ENCODE data around the gene KIAA1958.
"Not testable (repeated sequence)": the region's sequence is repeated elsewhere in the genome, so short reads cannot be mapped to it uniquely, and the experiment has no call there.

KIAA1958 gene

GRCh38 chr9:112663681-112664080, 177.1 kb downstream of the KIAA1958 start:
- no peak for DNase-seq (ENCODE audit: low read depth in 2 of 2)

DNA sequence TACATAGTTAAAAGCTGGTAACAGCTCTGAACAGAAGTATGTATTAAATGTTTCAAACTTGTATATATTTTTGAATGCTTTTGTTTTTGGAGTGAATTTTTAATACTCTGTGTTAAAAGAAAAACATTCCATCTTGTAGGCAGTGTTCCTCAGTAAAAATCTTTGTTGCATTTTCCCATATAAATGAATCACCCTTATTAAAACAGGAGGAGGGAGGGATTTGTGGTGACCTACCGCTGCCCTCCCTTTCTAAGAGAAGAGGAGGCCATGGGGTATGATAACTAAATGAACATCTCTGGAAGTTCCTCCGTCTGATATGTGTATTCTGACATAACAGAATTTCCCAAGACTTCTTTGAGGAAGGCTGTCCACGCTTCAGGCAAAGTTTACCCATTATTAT, 177.9 kb downstream of the KIAA1958 start:
- DNase-seq (ENCODE audit: low read depth in 2 of 2), result no peak

GRCh38 chr9:112665347-112665746, 178.7 kb downstream of the KIAA1958 start:
- DNase-seq (ENCODE audit: low read depth in 2 of 2), result peak in 1 of 2 experiments; percentile 10

DNA sequence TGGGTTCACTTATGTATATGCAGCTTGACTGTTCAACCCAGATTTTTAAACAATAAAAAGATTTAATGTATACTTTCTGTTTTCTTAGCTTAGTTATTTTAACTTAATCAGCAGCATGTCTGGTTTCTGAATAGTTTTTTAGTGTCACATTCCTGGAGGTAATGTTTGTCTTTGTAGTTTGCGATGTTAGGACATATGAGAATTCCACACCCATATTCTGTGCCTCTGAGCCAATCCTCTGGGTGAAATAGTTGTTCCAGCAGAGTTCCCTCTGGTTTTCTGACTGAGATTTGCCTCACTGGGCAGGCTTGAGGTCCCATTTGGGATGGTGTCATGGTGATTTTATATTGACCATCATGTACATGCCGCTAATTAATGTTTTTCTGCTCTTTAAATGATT, 182.7 kb downstream of the KIAA1958 start:
- DNase-seq (ENCODE audit: low read depth in 2 of 2), result no peak

DNA sequence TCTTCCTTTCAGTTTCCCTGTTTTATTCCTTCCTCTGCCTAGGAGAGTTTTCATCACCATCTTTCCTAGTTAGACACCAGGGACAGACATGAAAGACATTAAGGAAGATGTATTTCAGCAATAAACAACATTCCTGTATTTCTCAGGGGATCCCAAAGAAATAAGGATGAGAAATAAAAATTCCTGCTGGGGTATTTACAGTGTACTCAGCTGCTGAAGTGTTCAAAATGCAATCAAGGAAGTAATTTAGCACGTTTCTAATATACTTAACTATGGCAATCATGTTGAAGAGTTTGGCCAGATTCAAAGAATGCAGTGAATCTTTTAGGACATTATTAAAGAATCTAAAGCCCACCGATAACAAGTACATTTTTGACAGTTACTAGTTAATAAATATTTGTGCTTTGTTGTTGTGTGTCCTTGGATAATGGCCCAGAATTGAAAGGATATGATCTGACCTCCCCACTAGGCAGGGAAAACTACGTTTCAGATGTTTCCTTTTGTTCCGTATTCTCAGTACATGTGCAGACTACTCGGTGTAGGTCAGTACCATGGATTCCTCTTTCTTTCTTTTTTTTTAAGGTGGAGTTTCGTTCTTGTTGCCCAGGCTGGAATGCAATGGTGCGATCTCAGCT, 184.5 kb downstream of the KIAA1958 start:
- DNase-seq (ENCODE audit: low read depth in 2 of 2), result no peak

DNA sequence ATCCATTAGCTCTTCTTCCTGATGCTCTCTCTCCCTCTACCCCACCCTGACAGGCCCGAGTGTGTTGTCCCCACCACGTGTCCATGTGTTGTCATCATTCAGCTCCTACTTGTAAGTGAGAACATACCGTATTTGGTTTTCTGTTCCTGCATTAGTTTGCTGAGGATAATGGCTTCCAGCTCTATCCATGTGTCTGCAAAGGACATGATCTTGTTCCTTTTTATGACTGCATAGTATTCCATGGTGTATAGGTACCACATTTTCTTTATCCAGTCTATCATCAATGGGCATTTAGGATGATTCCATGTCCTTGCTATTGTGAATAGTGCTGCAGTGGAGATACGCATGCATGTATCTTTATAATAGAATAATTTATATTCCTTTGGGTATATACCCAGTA, 186.6 kb downstream of the KIAA1958 start:
- DNase-seq (ENCODE audit: low read depth in 2 of 2), result not testable (repeated sequence)

DNA sequence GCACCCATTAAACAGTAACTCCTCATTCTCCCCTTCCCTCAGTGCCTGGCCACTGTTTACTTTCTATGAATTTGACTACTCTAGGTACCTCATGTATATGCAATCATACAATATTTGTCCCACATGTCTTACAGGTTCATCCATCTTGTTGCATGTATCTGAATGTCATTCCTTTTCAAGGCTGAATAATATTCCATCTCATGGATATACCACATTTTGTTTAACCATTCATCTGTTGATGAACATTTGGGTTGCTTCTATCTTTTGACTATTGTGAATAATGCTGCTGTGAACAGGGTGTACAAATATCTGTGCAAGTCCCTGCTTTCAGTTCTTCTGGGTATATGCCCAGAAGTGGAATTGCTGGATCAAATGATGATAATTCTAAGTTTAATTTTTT, 190.4 kb downstream of the KIAA1958 start:
- no peak for DNase-seq (ENCODE audit: low read depth in 2 of 2)

DNA sequence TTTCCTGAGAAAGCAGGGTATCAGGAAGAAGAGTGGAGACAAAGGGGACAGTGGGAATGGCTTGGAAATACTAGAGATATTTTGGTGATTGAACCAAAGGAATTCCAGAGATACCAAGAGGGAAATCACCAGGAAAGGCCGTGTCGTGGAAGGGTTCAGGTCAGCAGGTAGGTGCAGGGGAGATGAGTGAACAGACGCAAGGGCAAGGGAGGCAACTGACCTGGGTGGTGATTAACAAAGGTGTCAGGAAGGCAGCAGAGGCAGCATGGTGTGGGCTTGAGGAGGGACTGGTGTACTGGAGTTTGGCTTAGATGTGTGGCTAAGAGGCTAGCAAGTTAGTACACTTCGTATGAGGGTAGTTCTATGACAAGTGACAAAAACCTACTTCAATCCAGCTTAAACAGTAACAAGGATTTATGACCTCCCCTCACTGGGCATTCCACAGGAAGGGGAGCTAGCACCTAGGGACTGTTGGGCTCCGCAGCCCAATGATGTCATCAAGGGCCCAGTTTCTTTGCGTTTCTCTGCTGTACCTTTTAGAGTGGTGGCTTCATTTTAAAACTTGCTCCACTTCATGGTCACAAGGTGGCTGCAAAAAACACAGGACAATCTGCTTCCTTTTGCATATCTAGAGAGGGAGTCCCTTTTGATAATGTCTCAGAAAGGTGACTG, 194.2 kb downstream of the KIAA1958 start:
- DNase-seq (ENCODE audit: low read depth in 2 of 2), result no peak

GRCh38 chr9:112689161-112689740, 202.6 kb downstream of the KIAA1958 start:
- DNase-seq (ENCODE audit: low read depth in 2 of 2), result no peak

- DNase-seq (ENCODE audit: low read depth in 2 of 2), result no peak
Measured at GRCh38 chr9:112694706-112695555, 208.3 kb downstream of the KIAA1958 start.

DNA sequence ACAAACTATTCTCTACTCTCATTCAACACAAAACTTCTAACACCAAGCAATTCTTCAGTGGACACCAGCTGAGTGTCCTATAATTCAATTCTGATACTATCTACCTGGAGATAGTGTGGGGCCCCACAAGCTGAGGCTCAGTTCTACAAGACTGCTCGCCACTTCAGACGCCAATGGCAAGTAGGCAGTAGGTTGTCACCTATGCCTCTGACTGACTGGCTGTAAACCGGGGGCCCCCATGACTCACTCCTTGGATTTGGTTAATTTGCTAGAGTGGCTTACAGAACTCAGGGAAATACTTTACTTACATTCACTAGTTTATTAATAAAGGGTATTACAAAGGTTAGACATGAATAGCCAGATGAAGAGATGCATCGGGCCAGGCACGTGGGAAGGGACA, 209.8 kb downstream of the KIAA1958 start:
- no peak for DNase-seq (ENCODE audit: low read depth in 2 of 2)

DNA sequence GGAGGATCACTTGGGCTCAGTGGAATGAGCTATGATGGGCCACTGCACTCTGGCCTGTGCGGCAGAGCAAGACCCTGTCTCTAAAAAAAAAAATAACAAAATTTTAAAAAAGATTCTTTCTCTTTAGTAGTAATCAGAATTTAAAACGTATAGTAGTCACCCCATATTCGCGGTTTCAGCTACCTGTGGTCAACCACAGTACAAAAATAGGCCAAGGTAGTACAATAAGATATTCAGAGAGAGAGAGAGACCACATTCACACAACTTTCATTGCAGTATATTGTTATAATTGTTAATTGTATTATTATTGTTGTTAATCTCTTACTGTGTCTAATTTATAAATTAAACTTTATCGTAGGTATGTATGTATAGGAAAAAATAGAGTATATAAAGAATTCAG, 212.6 kb downstream of the KIAA1958 start:
- DNase-seq (ENCODE audit: low read depth in 2 of 2), result no peak

DNA sequence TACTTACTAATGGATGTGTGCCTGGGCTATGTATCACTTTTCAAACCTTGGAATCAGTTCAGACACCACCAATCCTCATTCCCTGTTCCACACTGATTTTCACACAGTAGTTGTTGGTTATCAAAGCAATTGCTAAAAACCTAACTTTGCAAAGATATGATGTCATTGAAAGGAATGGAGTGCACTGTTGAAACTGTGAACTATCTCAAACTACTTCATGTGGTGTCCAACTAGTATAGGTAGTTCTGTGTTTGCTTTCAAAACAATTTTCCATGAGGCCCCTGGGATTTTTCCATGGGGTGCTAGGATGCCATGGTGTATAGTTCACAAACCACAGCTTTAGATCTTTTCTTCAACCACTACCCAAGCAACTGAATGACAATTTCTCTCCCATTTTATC, 213.5 kb downstream of the KIAA1958 start:
- no peak for DNase-seq (ENCODE audit: low read depth in 2 of 2)

DNA sequence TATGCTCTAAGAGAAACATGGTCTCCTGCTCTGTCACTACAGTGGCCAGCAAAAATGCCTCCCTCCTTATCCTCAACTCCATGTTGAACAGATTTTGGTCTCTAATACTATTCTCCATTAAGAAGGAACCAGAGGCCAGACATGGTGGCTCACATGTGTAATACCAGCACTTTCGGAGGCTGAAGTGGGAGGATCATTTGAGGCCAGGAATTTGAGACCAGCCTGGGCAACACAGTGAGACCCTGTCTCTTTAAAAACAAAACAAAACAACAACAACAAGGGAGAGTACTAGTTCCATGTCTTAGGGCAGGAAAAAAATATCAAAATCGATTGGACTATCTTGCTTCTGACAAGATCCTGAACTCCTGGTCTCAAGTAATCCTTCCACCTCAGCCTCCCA, 216.7 kb downstream of the KIAA1958 start:
- no peak for DNase-seq (ENCODE audit: low read depth in 2 of 2)

DNA sequence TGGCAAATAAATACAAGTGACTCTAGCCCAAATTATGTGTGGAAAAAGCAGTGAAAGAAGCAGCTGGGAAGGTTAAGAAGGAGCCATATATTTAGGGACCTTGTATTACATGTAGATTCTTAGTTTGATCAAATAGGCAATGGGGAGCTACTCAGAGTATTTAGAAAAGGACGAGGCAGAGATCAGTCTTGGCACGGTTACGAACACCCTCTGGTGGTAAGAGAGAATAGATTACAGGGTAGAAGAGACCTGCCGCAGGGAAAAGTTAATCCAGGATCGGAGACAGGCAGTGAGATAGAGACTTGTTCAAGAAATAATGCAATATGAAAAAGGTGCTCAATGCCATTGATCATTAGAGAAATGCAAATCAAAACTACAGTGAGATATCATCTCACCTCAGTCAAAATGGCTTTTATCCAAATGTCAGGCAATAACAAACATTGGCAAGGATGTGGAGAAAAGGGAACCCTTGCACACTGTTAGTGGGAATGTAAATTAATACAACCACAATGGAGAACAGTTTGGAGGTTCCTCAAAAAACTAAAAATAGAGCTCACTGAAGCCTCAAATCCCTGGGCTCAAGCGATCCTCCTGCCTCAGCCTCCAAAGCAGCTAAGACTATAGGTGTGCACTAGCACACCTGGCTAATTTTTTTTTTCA, 219.3 kb downstream of the KIAA1958 start:
- peak; percentile 35 to 46 for DNase-seq (ENCODE audit: low read depth in 2 of 2)

GRCh38 chr9:112711050-112711689, 224.5 kb downstream of the KIAA1958 start:
- no peak for DNase-seq (ENCODE audit: low read depth in 2 of 2)

- DNase-seq (ENCODE audit: low read depth in 2 of 2), result no peak
Measured at GRCh38 chr9:112712678-112713077, 226.1 kb downstream of the KIAA1958 start.

DNA sequence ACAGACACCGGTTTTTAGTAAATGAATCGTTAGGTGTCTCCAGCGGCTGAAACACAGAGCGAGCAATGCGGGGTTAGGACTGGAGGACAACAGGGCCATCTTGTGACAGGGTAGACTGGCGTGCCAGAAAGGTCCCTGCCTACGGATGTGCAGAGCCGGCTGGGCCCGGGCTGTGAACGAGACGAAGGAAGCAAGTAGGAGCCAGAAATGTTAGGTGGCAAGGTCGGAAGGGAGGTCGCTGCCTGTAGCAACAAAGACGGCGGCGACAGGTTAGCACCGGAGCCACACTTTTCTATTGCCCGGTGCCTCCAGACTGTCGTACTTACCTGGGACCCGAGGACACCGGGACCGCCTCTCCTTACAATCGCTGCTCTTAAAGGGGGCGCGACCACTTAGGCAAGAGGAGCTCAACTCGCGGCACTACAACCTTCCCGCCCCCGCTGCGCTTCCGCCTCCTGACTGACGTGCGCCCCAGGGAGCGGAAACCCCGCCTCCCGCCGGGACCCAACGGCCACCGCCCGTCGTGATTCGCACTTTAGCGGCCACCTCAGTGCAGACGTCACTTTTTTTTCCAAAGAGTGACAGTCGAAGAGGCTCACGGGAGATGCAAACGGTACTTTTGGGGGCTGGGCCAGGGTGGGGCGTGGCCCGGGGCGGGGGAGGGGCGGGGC, 231.2 kb downstream of the KIAA1958 start, which contains the start of gene INIP:
TSS of gene INIP (minus strand) at position 457 of the 671 bp plus-strand sequence. CDS start 1,632 bp downstream, outside the sequence.
- DNase-seq (ENCODE audit: low read depth in 2 of 2), result peak; percentile 90

Data from fibroblast of skin of left biceps (primary cell).